Endothelial cell of coronary artery (primary cell): Measurements from ENCODE around the gene NDUFB8. TPM values are rescaled to one million over a fixed set of nuclear protein-coding genes. Genes with fewer than 3 reads are reported as not detected.

Experiments
- total RNA-seq: library from RNA; depleted of rRNA; stranded (reverse); fragments of >200 nt; gene quantifications from 2 replicates; pipeline ENCODE4 v1.2.3, GENCODE V29; 2014

NDUFB8 gene
- total RNA-seq, result 170 and 206 TPM in 2 replicates

GRCh38 chr10:100529475-100530298 is at the start of gene NDUFB8:
NDUFB8 (minus strand) TSS chr10:100529871; CDS start chr10:100529851, 20 bp downstream.

GRCh38 chr10:100535715-100536353 is 6.2 kb upstream of the NDUFB8 start, which contains the start of gene HIF1AN:
HIF1AN (plus strand) TSS chr10:100535943; CDS start chr10:100535959, 16 bp downstream.

GRCh38 chr10:100519311-100520051 is 10.2 kb downstream of the NDUFB8 start, which contains the start of gene SEC31B:
SEC31B (minus strand) TSS chr10:100519861; CDS start chr10:100516952, 2,909 bp downstream.

Other genes starting within 250 kb of the NDUFB8 start
- 44.0 and 53.5 TPM in 2 replicates for gene BLOC1S2, start 243.2 kb downstream of the NDUFB8 start, total RNA-seq
- not detected in 2 replicates for gene PKD2L1, start 199.6 kb downstream of the NDUFB8 start, total RNA-seq
- gene SCD, start 182.6 kb downstream of the NDUFB8 start, total RNA-seq, result 30.9 and 35.4 TPM in 2 replicates
- not detected in 2 replicates for gene WNT8B, start 66.9 kb downstream of the NDUFB8 start, total RNA-seq
- 2.4 and 5.4 TPM in 2 replicates for gene SEC31B, start 10.0 kb downstream of the NDUFB8 start, total RNA-seq
- 6.9 and 11.6 TPM in 2 replicates for gene HIF1AN, start 6.1 kb upstream of the NDUFB8 start, total RNA-seq
- gene PAX2, start 215.7 kb upstream of the NDUFB8 start, total RNA-seq, result not detected in 2 replicates